H1 (cell line): ENCODE results near the gene MYBPH.

Experiments
- EP300 ChIP-seq, 2 experiments: IDR thresholded peaks; 1 replicate in 1 of 2; 2 replicates in 1 of 2; pipeline ENCODE4 v1.6.1; 2011 to 2012; ENCODE audit warnings: low read depth in 2 of 2, low read length in 2 of 2, mild to moderate bottlenecking in 2 of 2, borderline replicate concordance in 1 of 2, inconsistent platforms in 1 of 2, moderate library complexity in 1 of 2
- MAFK ChIP-seq: IDR thresholded peaks from 2 replicates; pipeline ENCODE4 v1.6.1; 2012; ENCODE audit warnings: low read depth, mild to moderate bottlenecking, improper control_type of control experiment, low read length
- PHF8 ChIP-seq: fragments of 200-600 bp; sonication (generic); conservative IDR thresholded peaks from 2 replicates; pipeline ENCODE4 v1.7.1; 2012; ENCODE audit warnings: low read depth, mild to moderate bottlenecking, inconsistent platforms, low read length, moderate library complexity
- POLR2AphosphoS5 ChIP-seq: IDR thresholded peaks from 2 replicates; pipeline ENCODE4 v1.6.1; 2011; ENCODE audit warnings: low read depth, low read length
- POU5F1 ChIP-seq: IDR thresholded peaks from 2 replicates; pipeline ENCODE4 v1.6.1; 2011; ENCODE audit warnings: low read depth, mild to moderate bottlenecking, low read length, moderate library complexity
- RAD21 ChIP-seq, 2 experiments: IDR thresholded peaks in 1 of 2; conservative IDR thresholded peaks in 1 of 2; 2 replicates each; pipeline ENCODE4 v1.6.1; 2011; ENCODE audit warnings: low read depth in 2 of 2, low read length in 2 of 2, improper control_type of control experiment in 1 of 2, inconsistent platforms in 1 of 2, mild to moderate bottlenecking in 1 of 2, moderate library complexity in 1 of 2
- RXRA ChIP-seq: IDR thresholded peaks from 2 replicates; pipeline ENCODE4 v1.6.1; 2011; ENCODE audit warnings: low read depth, mild to moderate bottlenecking, low read length, moderate library complexity; ENCODE audit not compliant: insufficient read depth
- SP2 ChIP-seq: IDR thresholded peaks from 2 replicates; pipeline ENCODE4 v1.6.1; 2012; ENCODE audit warnings: mild to moderate bottlenecking, low read length, inconsistent platforms
- TCF12 ChIP-seq: IDR thresholded peaks from 2 replicates; pipeline ENCODE4 v1.6.1; 2011; ENCODE audit warnings: low read depth, mild to moderate bottlenecking, low read length
- TF ChIP-seq, protein P1 (sequence below): fragments of 300-600 bp; sonication (generic); IDR thresholded peaks from 2 replicates; pipeline ENCODE4 v1.7.1; 2012; ENCODE audit warnings: low read length, moderate library complexity, mild to moderate bottlenecking, inconsistent platforms; ENCODE audit not compliant: insufficient replicate concordance
- TF ChIP-seq, protein P2 (sequence below), 3 experiments: IDR thresholded peaks; 1 replicate in 2 of 3; 2 replicates in 1 of 3; pipeline versions ENCODE4 v1.5.1 to v1.6.1; 2011; ENCODE audit warnings: low read length in 3 of 3, mild to moderate bottlenecking in 3 of 3, inconsistent platforms in 2 of 3, low read depth in 1 of 3, moderate library complexity in 1 of 3; ENCODE audit not compliant: insufficient read depth in 1 of 3; ENCODE audit errors: control extremely low read depth in 1 of 3

DNA sequence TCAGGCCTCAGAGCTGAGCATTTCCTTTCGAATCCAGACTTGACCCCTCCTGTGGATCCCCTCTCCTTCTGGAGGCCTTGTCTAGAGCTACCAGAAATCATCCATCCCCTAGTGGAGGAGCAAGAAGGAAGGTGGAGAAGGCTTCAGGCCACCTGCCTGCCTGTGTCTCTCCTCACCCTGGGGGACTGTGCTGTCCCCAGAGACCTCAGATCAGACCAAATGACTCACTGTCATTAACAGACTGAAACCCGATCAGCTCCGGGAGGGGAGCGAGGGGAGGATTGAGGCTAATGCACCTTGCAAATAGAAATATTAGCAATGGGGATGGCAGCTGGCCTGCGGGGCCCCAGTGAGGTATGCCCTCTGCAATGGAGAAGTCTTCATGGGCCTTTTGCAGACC lies 2.1 kb downstream of the MYBPH start:
- TF ChIP-seq EP300 (IDR thresholded peaks at IDR 0.05; ENCODE audit: borderline replicate concordance in 1 of 2, low read depth in 2 of 2, low read length in 2 of 2) (no peak), PHF8 (no peak), MAFK (no peak), RAD21 (IDR thresholded peaks at IDR 0.05 in 1 of 2, conservative IDR thresholded peaks at IDR 0.05 in 1 of 2; ENCODE audit: low read depth in 2 of 2, low read length in 2 of 2) (no peak), POU5F1 (no peak), POLR2AphosphoS5 (no peak), RXRA (no peak), TCF12 (no peak), SP2 (no peak)
- TF ChIP-seq, protein P1, sequence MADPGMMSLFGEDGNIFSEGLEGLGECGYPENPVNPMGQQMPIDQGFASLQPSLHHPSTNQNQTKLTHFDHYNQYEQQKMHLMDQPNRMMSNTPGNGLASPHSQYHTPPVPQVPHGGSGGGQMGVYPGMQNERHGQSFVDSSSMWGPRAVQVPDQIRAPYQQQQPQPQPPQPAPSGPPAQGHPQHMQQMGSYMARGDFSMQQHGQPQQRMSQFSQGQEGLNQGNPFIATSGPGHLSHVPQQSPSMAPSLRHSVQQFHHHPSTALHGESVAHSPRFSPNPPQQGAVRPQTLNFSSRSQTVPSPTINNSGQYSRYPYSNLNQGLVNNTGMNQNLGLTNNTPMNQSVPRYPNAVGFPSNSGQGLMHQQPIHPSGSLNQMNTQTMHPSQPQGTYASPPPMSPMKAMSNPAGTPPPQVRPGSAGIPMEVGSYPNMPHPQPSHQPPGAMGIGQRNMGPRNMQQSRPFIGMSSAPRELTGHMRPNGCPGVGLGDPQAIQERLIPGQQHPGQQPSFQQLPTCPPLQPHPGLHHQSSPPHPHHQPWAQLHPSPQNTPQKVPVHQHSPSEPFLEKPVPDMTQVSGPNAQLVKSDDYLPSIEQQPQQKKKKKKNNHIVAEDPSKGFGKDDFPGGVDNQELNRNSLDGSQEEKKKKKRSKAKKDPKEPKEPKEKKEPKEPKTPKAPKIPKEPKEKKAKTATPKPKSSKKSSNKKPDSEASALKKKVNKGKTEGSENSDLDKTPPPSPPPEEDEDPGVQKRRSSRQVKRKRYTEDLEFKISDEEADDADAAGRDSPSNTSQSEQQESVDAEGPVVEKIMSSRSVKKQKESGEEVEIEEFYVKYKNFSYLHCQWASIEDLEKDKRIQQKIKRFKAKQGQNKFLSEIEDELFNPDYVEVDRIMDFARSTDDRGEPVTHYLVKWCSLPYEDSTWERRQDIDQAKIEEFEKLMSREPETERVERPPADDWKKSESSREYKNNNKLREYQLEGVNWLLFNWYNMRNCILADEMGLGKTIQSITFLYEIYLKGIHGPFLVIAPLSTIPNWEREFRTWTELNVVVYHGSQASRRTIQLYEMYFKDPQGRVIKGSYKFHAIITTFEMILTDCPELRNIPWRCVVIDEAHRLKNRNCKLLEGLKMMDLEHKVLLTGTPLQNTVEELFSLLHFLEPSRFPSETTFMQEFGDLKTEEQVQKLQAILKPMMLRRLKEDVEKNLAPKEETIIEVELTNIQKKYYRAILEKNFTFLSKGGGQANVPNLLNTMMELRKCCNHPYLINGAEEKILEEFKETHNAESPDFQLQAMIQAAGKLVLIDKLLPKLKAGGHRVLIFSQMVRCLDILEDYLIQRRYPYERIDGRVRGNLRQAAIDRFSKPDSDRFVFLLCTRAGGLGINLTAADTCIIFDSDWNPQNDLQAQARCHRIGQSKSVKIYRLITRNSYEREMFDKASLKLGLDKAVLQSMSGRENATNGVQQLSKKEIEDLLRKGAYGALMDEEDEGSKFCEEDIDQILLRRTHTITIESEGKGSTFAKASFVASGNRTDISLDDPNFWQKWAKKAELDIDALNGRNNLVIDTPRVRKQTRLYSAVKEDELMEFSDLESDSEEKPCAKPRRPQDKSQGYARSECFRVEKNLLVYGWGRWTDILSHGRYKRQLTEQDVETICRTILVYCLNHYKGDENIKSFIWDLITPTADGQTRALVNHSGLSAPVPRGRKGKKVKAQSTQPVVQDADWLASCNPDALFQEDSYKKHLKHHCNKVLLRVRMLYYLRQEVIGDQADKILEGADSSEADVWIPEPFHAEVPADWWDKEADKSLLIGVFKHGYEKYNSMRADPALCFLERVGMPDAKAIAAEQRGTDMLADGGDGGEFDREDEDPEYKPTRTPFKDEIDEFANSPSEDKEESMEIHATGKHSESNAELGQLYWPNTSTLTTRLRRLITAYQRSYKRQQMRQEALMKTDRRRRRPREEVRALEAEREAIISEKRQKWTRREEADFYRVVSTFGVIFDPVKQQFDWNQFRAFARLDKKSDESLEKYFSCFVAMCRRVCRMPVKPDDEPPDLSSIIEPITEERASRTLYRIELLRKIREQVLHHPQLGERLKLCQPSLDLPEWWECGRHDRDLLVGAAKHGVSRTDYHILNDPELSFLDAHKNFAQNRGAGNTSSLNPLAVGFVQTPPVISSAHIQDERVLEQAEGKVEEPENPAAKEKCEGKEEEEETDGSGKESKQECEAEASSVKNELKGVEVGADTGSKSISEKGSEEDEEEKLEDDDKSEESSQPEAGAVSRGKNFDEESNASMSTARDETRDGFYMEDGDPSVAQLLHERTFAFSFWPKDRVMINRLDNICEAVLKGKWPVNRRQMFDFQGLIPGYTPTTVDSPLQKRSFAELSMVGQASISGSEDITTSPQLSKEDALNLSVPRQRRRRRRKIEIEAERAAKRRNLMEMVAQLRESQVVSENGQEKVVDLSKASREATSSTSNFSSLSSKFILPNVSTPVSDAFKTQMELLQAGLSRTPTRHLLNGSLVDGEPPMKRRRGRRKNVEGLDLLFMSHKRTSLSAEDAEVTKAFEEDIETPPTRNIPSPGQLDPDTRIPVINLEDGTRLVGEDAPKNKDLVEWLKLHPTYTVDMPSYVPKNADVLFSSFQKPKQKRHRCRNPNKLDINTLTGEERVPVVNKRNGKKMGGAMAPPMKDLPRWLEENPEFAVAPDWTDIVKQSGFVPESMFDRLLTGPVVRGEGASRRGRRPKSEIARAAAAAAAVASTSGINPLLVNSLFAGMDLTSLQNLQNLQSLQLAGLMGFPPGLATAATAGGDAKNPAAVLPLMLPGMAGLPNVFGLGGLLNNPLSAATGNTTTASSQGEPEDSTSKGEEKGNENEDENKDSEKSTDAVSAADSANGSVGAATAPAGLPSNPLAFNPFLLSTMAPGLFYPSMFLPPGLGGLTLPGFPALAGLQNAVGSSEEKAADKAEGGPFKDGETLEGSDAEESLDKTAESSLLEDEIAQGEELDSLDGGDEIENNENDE: no peak
- TF ChIP-seq, protein P2, sequence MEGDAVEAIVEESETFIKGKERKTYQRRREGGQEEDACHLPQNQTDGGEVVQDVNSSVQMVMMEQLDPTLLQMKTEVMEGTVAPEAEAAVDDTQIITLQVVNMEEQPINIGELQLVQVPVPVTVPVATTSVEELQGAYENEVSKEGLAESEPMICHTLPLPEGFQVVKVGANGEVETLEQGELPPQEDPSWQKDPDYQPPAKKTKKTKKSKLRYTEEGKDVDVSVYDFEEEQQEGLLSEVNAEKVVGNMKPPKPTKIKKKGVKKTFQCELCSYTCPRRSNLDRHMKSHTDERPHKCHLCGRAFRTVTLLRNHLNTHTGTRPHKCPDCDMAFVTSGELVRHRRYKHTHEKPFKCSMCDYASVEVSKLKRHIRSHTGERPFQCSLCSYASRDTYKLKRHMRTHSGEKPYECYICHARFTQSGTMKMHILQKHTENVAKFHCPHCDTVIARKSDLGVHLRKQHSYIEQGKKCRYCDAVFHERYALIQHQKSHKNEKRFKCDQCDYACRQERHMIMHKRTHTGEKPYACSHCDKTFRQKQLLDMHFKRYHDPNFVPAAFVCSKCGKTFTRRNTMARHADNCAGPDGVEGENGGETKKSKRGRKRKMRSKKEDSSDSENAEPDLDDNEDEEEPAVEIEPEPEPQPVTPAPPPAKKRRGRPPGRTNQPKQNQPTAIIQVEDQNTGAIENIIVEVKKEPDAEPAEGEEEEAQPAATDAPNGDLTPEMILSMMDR (IDR thresholded peaks at IDR 0.05; ENCODE audit: control extremely low read depth in 1 of 3, insufficient read depth in 1 of 3, low read depth in 1 of 3, low read length in 3 of 3): no peak
